ENCODE measurements around the gene SENP2. TPM values are rescaled to one million over a fixed set of nuclear protein-coding genes. Genes with fewer than 3 reads are reported as not detected.

Gene SENP2
- total RNA-seq, 1 experiment from 2014 or later, result 46.4 TPM

GRCh38 chr3:185585518-185585858 is 607 bp upstream of the SENP2 start:
- DNase-seq (no peak), ATAC-seq (no peak)
- no peaks in the 10 kb centered on the region for H3F3A ChIP-seq (ENCODE audit: low read length, unreplicated experiment)
- no peaks in the 10 kb centered on the region for H3K36me3 ChIP-seq (ENCODE audit: low read depth, low read length)
- intact Hi-C loops (cut with micrococcal nuclease), result loop anchor here (5.0 kb wide), 1 partner anchor 47 kb away; no protein-coding TSS in a partner anchor
- no peaks in the 10 kb centered on the region for H3K9me3 ChIP-seq (ENCODE audit: low read length)
- H3K4me1 ChIP-seq (ENCODE audit: insufficient read depth, low read length), result peaks cover 12% of the 10 kb centered on the region
- ChIA-PET CTCF (no interaction called here), POLR2A (ENCODE audit: unreplicated experiment) (interaction anchor here (0.6 kb wide), 4 partner anchors 13 to 831 kb away, joined by 3 to 7 read pairs (median 4); no protein-coding TSS in a partner anchor)
- TF ChIP-seq CTCF (conservative IDR thresholded peaks at IDR 0.05; ENCODE audit: low read depth, low read length) (no peak), EZH2phosphoT487 (IDR thresholded peaks at IDR 0.05; ENCODE audit: borderline replicate concordance, low read length) (no peak), EZH2 (IDR thresholded peaks at IDR 0.05; ENCODE audit: low read length, unreplicated experiment) (no peak)
- H3K9me2 ChIP-seq (replicated peaks; ENCODE audit: low read length), result no peaks in the 10 kb centered on the region
- peaks cover 33% of the 10 kb centered on the region for H3K79me2 ChIP-seq (ENCODE audit: low read length)
- H3K4me3 ChIP-seq (ENCODE audit: low read length), result peak overlapping the region; percentile 90
- peak overlapping the region; percentile 82 for H2AFZ ChIP-seq (ENCODE audit: low read length)
- H3K27ac ChIP-seq (ENCODE audit: low read length), result no peak overlapping the region
- no peaks in the 10 kb centered on the region for H3K27me3 ChIP-seq (ENCODE audit: low read length)
- peak overlapping the region; percentile 82 for H3K4me2 ChIP-seq (ENCODE audit: low read length)
- no peaks in the 10 kb centered on the region for H4K20me1 ChIP-seq (ENCODE audit: low read length)
- BruUV-seq (replicated peaks), result TSS peak; percentile 99
- H3K9ac ChIP-seq (ENCODE audit: low read length), result peak overlapping the region; percentile 45

- H3K79me2 ChIP-seq (ENCODE audit: low read length), result peaks cover 33% of the 10 kb centered on the region
- DNase-seq (no peak), ATAC-seq (no peak)
- H3K36me3 ChIP-seq (ENCODE audit: low read depth, low read length), result no peaks in the 10 kb centered on the region
- BruUV-seq (replicated peaks), result TSS peak; percentile 79
- peak overlapping the region; percentile 78 for H2AFZ ChIP-seq (ENCODE audit: low read length)
- peak overlapping the region; percentile 87 for H3K9ac ChIP-seq (ENCODE audit: low read length)
- peak overlapping the region; percentile 91 for H3K4me2 ChIP-seq (ENCODE audit: low read length)
- no peaks in the 10 kb centered on the region for H4K20me1 ChIP-seq (ENCODE audit: low read length)
- ChIA-PET CTCF (interaction anchor here (0.5 to 1.3 kb wide), 4 partner anchors 11 to 1239 kb away, joined by 3 to 4 read pairs (median 4); no protein-coding TSS in a partner anchor), POLR2A (ENCODE audit: unreplicated experiment) (interaction anchor here (0.6 kb wide), 2 partner anchors 40 to 123 kb away, joined by 3 to 15 read pairs; no protein-coding TSS in a partner anchor)
- TF ChIP-seq EZH2phosphoT487 (IDR thresholded peaks at IDR 0.05; ENCODE audit: borderline replicate concordance, low read length), result no peak
- no peak for TF ChIP-seq EZH2 (IDR thresholded peaks at IDR 0.05; ENCODE audit: low read length, unreplicated experiment)
- TF ChIP-seq CTCF (conservative IDR thresholded peaks at IDR 0.05; ENCODE audit: low read depth, low read length), result no peak
- H3K27ac ChIP-seq (ENCODE audit: low read length), result peak overlapping the region; percentile 36
- no peaks in the 10 kb centered on the region for H3K9me3 ChIP-seq (ENCODE audit: low read length)
- no peaks in the 10 kb centered on the region for H3F3A ChIP-seq (ENCODE audit: low read length, unreplicated experiment)
- H3K9me2 ChIP-seq (replicated peaks; ENCODE audit: low read length), result no peaks in the 10 kb centered on the region
- peaks cover 12% of the 10 kb centered on the region for H3K4me1 ChIP-seq (ENCODE audit: insufficient read depth, low read length)
- H3K4me3 ChIP-seq (ENCODE audit: low read length), result peak overlapping the region; percentile 90
- intact Hi-C loops (cut with micrococcal nuclease), result loop anchor here (5.0 kb wide), 1 partner anchor 46 kb away; no protein-coding TSS in a partner anchor
- no peaks in the 10 kb centered on the region for H3K27me3 ChIP-seq (ENCODE audit: low read length)
Observed at GRCh38 chr3:185586686-185587039, 568 bp downstream of the SENP2 start.

GRCh38 chr3:185594073-185594472 is 8.0 kb downstream of the SENP2 start:
- DNase-seq (no peak), ATAC-seq (no peak)
- Histone ChIP-seq H3K9me3 (ENCODE audit: low read length) (no peaks in the 10 kb centered on the region), H3K36me3 (ENCODE audit: low read depth, low read length) (peaks cover 14% of the 10 kb centered on the region; the same call in 1 of the 2 replicates), H3K27ac (ENCODE audit: low read length) (no peak overlapping the region), H4K20me1 (ENCODE audit: low read length) (no peaks in the 10 kb centered on the region), H3K4me3 (ENCODE audit: low read length) (no peak overlapping the region), H2AFZ (ENCODE audit: low read length) (no peak overlapping the region), H3K27me3 (ENCODE audit: low read length) (no peaks in the 10 kb centered on the region), H3F3A (ENCODE audit: low read length, unreplicated experiment) (no peaks in the 10 kb centered on the region), H3K79me2 (ENCODE audit: low read length) (peaks cover 8% of the 10 kb centered on the region), H3K4me1 (ENCODE audit: insufficient read depth, low read length) (no peaks in the 10 kb centered on the region), H3K9me2 (replicated peaks; ENCODE audit: low read length) (no peaks in the 10 kb centered on the region), H3K9ac (ENCODE audit: low read length) (no peak overlapping the region), H3K4me2 (ENCODE audit: low read length) (no peak overlapping the region)
- TF ChIP-seq EZH2phosphoT487 (IDR thresholded peaks at IDR 0.05; ENCODE audit: borderline replicate concordance, low read length) (no peak), EZH2 (IDR thresholded peaks at IDR 0.05; ENCODE audit: low read length, unreplicated experiment) (no peak), CTCF (conservative IDR thresholded peaks at IDR 0.05; ENCODE audit: low read depth, low read length) (no peak)
- CTCF ChIA-PET, result no interaction called here
- no TSS peak for BruUV-seq (replicated peaks)
- intact Hi-C loops (cut with micrococcal nuclease), result no loop called here
- POLR2A ChIA-PET (ENCODE audit: unreplicated experiment), result interaction anchor here (0.6 kb wide), 2 partner anchors 134 to 177 kb away, joined by 4 to 14 read pairs; no protein-coding TSS in a partner anchor

Data from PC-3 (cell line).